ENCODE data around the gene HOXC9.

- TF ChIP-seq GATA2 (IDR thresholded peaks at IDR 0.05; ENCODE audit: low read depth, low read length): no peak
- TF ChIP-seq GATA3 (IDR thresholded peaks at IDR 0.05; ENCODE audit: low read depth, low read length): no peak
Measured at GRCh38 chr12:53950437-53950773, 49.6 kb upstream of the HOXC9 start.
